Spinal cord (tissue), 10 donors: ENCODE measurements around the gene RIPK4. TPM values are rescaled to one million over a fixed set of nuclear protein-coding genes. Genes with fewer than 3 reads are reported as not detected.

Experiments
- DNase-seq, 6 donors: peaks; one replicate each; pipeline versions ENCODE4 v3.0.0 to v3.0.0-alpha.2; 2013 to 2015; ENCODE audit warnings: low spot score in 6 of 6, low read depth in 4 of 6
- H3K27ac ChIP-seq: one replicate; pipeline ENCODE4 v1.5.1; 2013; ENCODE audit warnings: low read depth, low read length, control low read depth
- H3K27me3 ChIP-seq: one replicate; pipeline ENCODE4 v1.6.1; 2013; ENCODE audit warnings: low read length; ENCODE audit not compliant: control insufficient read depth, insufficient read depth
- H3K36me3 ChIP-seq: one replicate; pipeline ENCODE4 v1.6.1; 2013; ENCODE audit warnings: low read length; ENCODE audit not compliant: control insufficient read depth, insufficient read depth
- H3K4me1 ChIP-seq: one replicate; pipeline ENCODE4 v1.6.1; 2013; ENCODE audit warnings: low read length; ENCODE audit not compliant: control insufficient read depth, insufficient read depth
- H3K4me3 ChIP-seq: one replicate; pipeline ENCODE4 v1.5.1; 2013; ENCODE audit warnings: low read depth, low read length, control low read depth
- H3K9me3 ChIP-seq: one replicate; pipeline ENCODE4 v1.6.1; 2013; ENCODE audit warnings: low read length; ENCODE audit not compliant: control insufficient read depth, insufficient read depth
- WGBS: methylation state at CpG from one replicate; pipeline ENCODE4 v1.1.5; 2013; ENCODE audit warnings: missing lambda C conversion rate; ENCODE audit not compliant: insufficient coverage; 5-methylcytosine and 5-hydroxymethylcytosine counted together
- polyA plus RNA-seq, 2 donors: library from polyadenylated mRNA; unstranded; fragments of 120-200 nt; gene quantifications; one replicate each; pipeline ENCODE4 v1.2.1, GENCODE V29; 2013; ENCODE audit not compliant: insufficient read length in 2 of 2
- total RNA-seq, 2 donors: library from RNA; depleted of rRNA in 1 of 2; stranded (reverse); fragments of 120-200 nt in 1 of 2; fragments of >200 nt in 1 of 2; gene quantifications; one replicate each; pipeline versions ENCODE4 v1.2.3 to v1.2.4, GENCODE V29; 2013 to 2014
- donor health status: healthy.

RIPK4 gene
- total and polyA plus RNA-seq, 4 donors = 0.10 to 0.11 (median 0.11) TPM; not detected in 1

- no peak overlapping the region for H3K27ac ChIP-seq
- H3K9me3 ChIP-seq = no peaks in the 10 kb centered on the region
- H3K36me3 ChIP-seq = no peaks in the 10 kb centered on the region
- 86% methylated on average over 5 of the region's 7 CpGs for WGBS
- peaks cover 32% of the 10 kb centered on the region for H3K4me1 ChIP-seq
- no peak overlapping the region for H3K4me3 ChIP-seq
- DNase-seq = no peak
- peaks cover 99% of the 10 kb centered on the region for H3K27me3 ChIP-seq
Observed at GRCh38 chr21:41764558-41765419, 2.1 kb downstream of the RIPK4 start.

DNA sequence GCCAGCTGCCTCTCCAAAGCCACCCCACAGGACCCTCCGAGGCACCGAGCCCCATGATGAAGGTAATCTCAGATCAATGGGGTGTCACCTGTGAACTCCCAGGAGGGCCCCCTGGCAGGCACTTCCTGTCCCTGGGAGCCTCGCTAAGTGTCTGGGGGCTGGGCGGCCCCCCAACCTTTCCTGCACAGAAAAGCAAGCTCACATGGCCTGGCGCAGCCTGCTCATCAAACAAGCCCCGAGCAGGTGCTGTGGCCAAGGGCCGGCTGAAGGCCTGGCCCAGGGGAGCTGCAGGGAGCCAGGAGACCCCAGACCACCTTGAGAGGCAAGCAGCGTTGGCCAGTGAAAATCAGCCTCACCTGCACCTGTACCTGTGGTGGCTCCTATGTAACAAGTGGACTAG is 2.9 kb downstream of the RIPK4 start:
- WGBS = 68% methylated on average over 8 of the region's 8 CpGs
- peaks cover 32% of the 10 kb centered on the region for H3K4me1 ChIP-seq
- H3K9me3 ChIP-seq = no peaks in the 10 kb centered on the region
- DNase-seq = no peak
- H3K27ac ChIP-seq = no peak overlapping the region
- H3K36me3 ChIP-seq = no peaks in the 10 kb centered on the region
- H3K4me3 ChIP-seq = no peak overlapping the region
- H3K27me3 ChIP-seq = peaks cover 97% of the 10 kb centered on the region

DNA sequence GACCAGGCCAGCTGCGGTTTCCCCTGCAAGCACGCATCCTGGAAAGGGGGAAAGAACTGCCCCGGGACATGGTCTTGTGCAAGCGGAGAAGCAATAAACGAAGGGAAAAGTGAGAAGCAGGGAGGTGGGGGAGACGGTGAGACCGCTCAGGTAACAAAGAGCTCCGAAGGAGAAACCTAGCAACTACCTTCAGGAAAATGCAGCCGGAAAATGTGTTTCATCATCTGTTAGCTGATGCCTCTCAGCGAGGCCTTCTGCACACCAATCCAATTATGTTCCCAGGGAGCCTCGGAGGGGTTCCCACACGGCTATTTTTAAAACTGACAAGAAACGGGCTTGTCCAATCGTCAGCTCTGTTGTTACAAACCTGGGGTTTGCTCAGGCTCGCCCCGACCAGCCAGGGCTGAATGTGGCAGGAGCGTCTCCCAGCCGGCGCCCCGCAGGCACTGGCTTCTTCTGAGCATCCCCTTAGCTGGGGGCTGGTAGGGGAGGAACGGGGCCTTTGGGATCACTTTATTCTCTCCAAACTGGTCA is 3.4 kb downstream of the RIPK4 start:
- peaks cover 29% of the 10 kb centered on the region for H3K4me1 ChIP-seq
- H3K9me3 ChIP-seq = no peaks in the 10 kb centered on the region
- DNase-seq = peak in 2 of 6 donors; percentile 31 to 34
- 30% methylated on average over 17 of the region's 21 CpGs for WGBS
- no peak overlapping the region for H3K4me3 ChIP-seq
- H3K27me3 ChIP-seq = peaks cover 92% of the 10 kb centered on the region
- no peaks in the 10 kb centered on the region for H3K36me3 ChIP-seq
- H3K27ac ChIP-seq = no peak overlapping the region

DNA sequence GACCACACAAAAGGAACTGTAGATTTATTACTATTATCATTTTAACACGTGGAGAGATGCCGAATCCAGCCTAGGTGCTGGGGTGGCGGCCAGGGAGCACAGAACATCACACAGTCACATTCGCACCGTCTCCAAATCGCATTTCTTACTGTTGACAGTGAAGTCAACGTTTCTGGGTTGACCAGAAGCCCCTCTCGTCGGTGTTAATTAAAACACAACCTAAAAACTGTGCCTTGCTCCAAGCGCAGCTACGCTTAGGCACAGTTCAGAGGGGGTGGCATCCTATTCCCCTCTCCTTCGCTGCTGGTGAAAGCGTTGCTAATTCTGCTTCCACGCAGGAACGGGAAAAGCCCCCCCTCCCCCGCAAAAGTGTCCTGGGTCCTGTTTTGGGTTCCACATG is 4.1 kb downstream of the RIPK4 start:
- Histone ChIP-seq H3K27me3 (peaks cover 85% of the 10 kb centered on the region), H3K4me3 (no peak overlapping the region), H3K9me3 (no peaks in the 10 kb centered on the region), H3K4me1 (peaks cover 22% of the 10 kb centered on the region), H3K36me3 (no peaks in the 10 kb centered on the region), H3K27ac (no peak overlapping the region)
- WGBS = 16% methylated on average over 10 of the region's 16 CpGs
- peak in 1 of 6 donors; percentile 12 for DNase-seq

DNA sequence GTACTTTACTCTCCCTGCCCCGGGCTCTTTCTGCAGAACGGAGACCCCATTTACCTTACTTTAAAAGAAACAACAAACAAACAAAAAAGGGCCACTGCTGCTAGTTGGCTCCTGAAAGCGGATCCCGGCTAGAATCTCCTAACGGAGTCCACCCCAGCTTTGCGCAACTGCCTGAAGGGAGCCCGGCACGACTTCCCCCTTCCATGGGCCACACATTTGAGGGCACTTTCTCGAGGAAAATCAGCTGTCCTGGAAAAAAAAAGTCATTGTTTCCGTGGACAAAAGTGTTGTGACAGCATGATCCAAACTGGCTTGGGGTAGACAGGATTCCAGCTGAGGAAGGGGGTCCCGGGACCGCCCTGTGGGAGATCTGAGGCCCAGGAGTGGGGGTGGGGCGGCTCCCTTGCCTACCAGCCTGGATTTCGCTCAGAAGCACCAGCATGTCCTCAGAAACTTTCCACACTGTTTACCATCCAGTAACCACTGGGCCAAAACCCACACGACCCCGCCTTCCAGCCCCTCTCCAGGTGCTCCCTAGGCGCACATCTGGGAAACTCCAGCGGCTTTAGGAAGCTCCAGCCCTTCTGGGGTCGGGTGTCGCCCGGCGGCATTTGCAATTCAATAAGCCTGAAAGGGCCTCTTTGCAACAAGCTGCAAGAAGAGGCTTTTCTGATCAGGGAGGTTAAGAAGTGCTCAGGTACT is 4.8 kb downstream of the RIPK4 start:
- H3K4me1 ChIP-seq = peaks cover 22% of the 10 kb centered on the region
- H3K27me3 ChIP-seq = peaks cover 78% of the 10 kb centered on the region
- no peak overlapping the region for H3K27ac ChIP-seq
- WGBS = 5% methylated on average over 17 of the region's 22 CpGs
- no peaks in the 10 kb centered on the region for H3K36me3 ChIP-seq
- no peak for DNase-seq
- H3K4me3 ChIP-seq = no peak overlapping the region
- no peaks in the 10 kb centered on the region for H3K9me3 ChIP-seq

DNA sequence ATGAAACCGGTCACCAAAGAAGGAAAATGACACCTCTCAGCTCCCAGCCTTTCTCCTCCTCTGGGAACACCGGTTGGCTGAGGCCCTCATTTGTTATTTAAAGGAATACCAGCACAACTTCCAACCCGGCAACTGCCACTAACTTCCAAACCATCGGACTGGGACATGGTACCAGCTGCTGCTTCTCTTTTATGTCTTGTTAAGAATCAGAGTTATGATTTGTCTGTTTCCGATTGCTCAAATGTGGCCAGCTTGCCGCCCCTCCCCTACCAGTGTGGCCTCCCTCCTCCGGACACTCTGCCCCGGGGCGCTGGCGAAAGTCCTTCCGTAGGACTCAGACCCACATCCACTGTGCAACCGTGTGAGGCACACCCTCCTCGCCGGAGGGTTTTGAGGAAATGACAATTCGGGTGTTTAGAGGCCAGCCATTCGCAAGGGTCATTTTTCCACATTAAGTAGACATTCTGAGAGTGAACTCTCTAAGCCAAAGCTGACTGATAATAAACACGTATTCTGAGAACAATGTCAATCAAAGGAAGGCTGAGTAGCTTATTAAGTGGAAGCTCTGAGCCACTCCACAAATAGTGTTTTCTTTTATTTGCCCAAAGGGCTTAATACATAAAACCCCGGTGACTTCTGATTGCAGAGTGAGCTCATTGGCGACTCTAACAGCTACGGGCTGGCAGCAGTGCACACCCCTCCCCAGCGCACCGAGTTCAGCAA is 5.5 kb downstream of the RIPK4 start:
- Histone ChIP-seq H3K27me3 (peaks cover 71% of the 10 kb centered on the region), H3K4me3 (no peak overlapping the region), H3K27ac (no peak overlapping the region), H3K9me3 (no peaks in the 10 kb centered on the region), H3K36me3 (no peaks in the 10 kb centered on the region), H3K4me1 (peaks cover 22% of the 10 kb centered on the region)
- peak in 1 of 6 donors; percentile 37 for DNase-seq
- WGBS = 4% methylated on average over 10 of the region's 22 CpGs

DNA sequence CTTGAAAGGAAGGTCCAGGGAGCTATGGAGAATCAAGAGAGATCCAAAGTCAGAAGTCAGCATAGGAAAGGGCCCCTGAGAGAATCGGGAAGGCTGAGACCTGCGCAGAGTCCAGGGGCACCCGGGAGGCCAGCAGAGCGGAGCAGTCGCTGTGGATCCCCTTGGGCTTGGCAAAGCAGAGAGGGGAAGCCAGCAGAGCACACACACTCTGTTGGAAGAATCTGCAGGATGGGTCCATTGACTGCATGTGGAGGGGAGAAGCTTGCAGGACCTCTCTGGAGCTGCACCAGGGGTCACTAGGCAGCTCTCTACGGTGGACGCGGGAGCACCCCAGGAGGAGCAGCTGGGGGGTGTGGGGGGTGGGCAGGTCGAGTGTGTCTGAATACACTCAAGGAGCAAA is 6.4 kb downstream of the RIPK4 start:
- peaks cover 61% of the 10 kb centered on the region for H3K27me3 ChIP-seq
- no peak for DNase-seq
- 84% methylated on average over 9 of the region's 9 CpGs for WGBS
- no peak overlapping the region for H3K27ac ChIP-seq
- H3K4me1 ChIP-seq = peaks cover 16% of the 10 kb centered on the region
- H3K36me3 ChIP-seq = no peaks in the 10 kb centered on the region
- H3K4me3 ChIP-seq = no peak overlapping the region
- no peaks in the 10 kb centered on the region for H3K9me3 ChIP-seq

DNA sequence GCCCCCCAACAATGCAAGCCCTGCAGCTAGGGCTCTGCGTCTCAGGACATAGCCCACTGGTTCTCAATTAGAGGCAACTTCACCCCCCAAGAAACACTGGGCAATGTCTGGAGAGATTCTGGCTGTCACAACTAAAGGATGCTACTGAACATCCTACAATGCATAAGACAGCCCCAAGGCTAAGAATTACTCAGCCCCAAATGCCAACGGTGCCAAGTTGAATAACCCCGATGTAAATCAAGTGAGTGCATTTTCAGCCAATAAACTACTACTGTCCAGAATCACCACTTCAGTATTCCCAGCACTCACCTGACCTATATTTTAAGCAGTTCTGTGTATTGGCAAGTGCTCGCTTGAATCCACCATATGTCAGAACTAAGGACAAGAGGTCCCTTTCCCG is 6.9 kb downstream of the RIPK4 start:
- DNase-seq = no peak
- 90% methylated on average over 3 of the region's 5 CpGs for WGBS
- H3K4me1 ChIP-seq = peaks cover 16% of the 10 kb centered on the region
- no peak overlapping the region for H3K4me3 ChIP-seq
- no peaks in the 10 kb centered on the region for H3K36me3 ChIP-seq
- H3K27me3 ChIP-seq = peaks cover 56% of the 10 kb centered on the region
- no peak overlapping the region for H3K27ac ChIP-seq
- no peaks in the 10 kb centered on the region for H3K9me3 ChIP-seq

DNA sequence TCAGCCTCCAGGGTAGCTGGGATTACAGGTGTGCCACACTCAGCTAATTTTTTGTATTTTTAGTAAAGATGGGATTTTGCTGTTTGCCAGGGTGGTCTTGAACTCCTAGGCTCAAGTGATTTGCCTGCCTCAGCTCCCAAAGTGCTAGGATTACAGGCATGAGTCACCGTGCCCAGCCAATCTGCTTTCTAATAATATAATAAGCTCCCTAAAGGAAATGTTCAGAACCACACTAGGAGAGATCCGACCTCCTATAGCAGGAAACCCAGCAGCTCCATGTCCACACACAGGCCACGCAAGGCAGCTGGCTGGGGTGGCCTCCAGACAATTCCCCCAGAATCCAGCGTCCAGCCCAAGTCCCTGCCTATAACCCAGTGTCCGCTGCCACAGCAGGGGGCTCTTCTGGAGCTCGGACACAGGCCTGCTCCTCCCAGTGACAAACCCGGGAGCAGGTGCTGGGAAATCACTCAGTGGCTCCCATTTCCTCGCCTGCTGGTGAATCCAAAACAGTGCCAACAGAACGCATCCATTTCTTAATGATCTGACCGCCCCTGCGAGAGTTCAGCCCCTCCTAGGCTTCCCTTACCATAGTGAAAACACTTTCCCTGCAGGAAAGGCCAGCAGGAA is 7.5 kb downstream of the RIPK4 start:
- H3K4me3 ChIP-seq = no peak overlapping the region
- H3K27ac ChIP-seq = no peak overlapping the region
- peaks cover 19% of the 10 kb centered on the region for H3K4me1 ChIP-seq
- DNase-seq = no peak
- no peaks in the 10 kb centered on the region for H3K36me3 ChIP-seq
- peaks cover 50% of the 10 kb centered on the region for H3K27me3 ChIP-seq
- WGBS = 68% methylated on average over 10 of the region's 11 CpGs
- no peaks in the 10 kb centered on the region for H3K9me3 ChIP-seq
